GM19438 (cell line): ENCODE results near the gene KRTAP9-6.
"Not testable (repeated sequence)": the region's sequence is repeated elsewhere in the genome, so short reads cannot be mapped to it uniquely, and the experiment has no call there.

ENCODE experiments used
- ATAC-seq: cut with Tn5 transposase; IDR thresholded peaks from one replicate; pipeline ENCODE4 v1.9.1; 2021; ENCODE audit warnings: low read depth; ENCODE audit not compliant: unreplicated experiment

Gene KRTAP9-6

GRCh38 chr17:41267711-41268110 lies 2.5 kb downstream of the KRTAP9-6 start:
- no peak for ATAC-seq

- ATAC-seq, result not testable (repeated sequence)
These were observed 6.1 kb downstream of the KRTAP9-6 start for GRCh38 chr17:41271323-41271722.

- no peak for ATAC-seq
These were observed 6.7 kb downstream of the KRTAP9-6 start for GRCh38 chr17:41271858-41272257.

- not testable (repeated sequence) for ATAC-seq
These were observed 10.5 kb downstream of the KRTAP9-6 start, which contains the start of gene KRTAP9-7 for GRCh38 chr17:41275648-41276190. TSS of gene KRTAP9-7 (plus strand) at chr17:41275698. CDS start at chr17:41275698, 0 bp downstream.

- no peak for ATAC-seq
These were observed 13.2 kb downstream of the KRTAP9-6 start for GRCh38 chr17:41278176-41278955.

- no peak for ATAC-seq
These were observed 18.9 kb downstream of the KRTAP9-6 start for GRCh38 chr17:41284043-41284442.

- no peak for ATAC-seq
These were observed 19.4 kb downstream of the KRTAP9-6 start for GRCh38 chr17:41284546-41284945.

GRCh38 chr17:41287050-41287449 lies 21.9 kb downstream of the KRTAP9-6 start:
- no peak for ATAC-seq

GRCh38 chr17:41294016-41294415 lies 28.8 kb downstream of the KRTAP9-6 start:
- ATAC-seq, result no peak

- ATAC-seq, result no peak
These were observed 31.7 kb downstream of the KRTAP9-6 start for GRCh38 chr17:41296846-41297245.

GRCh38 chr17:41298458-41299135 lies 33.4 kb downstream of the KRTAP9-6 start:
- ATAC-seq, result no peak

- no peak for ATAC-seq
These were observed 36.1 kb downstream of the KRTAP9-6 start for GRCh38 chr17:41301204-41301790.

- no peak for ATAC-seq
These were observed 37.0 kb downstream of the KRTAP9-6 start, which contains the start of gene KRTAP29-1 for GRCh38 chr17:41301916-41302901. TSS of gene KRTAP29-1 (minus strand) at chr17:41302851. CDS start at chr17:41302851, 0 bp downstream.

GRCh38 chr17:41302981-41303380 lies 37.8 kb downstream of the KRTAP9-6 start:
- no peak for ATAC-seq

GRCh38 chr17:41304091-41304490 lies 38.9 kb downstream of the KRTAP9-6 start:
- no peak for ATAC-seq

GRCh38 chr17:41307647-41308046 lies 42.5 kb downstream of the KRTAP9-6 start:
- ATAC-seq, result no peak

GRCh38 chr17:41308251-41308917 lies 43.2 kb downstream of the KRTAP9-6 start:
- ATAC-seq, result no peak

GRCh38 chr17:41308918-41309359 lies 43.8 kb downstream of the KRTAP9-6 start, which contains the start of gene KRTAP16-1:
TSS of gene KRTAP16-1 (minus strand) at chr17:41309309. CDS start at chr17:41309253, 56 bp downstream.
- ATAC-seq, result no peak

- ATAC-seq, result no peak
These were observed 45.9 kb downstream of the KRTAP9-6 start for GRCh38 chr17:41311111-41311510.
